NB4 (cell line): Measurements from ENCODE around the gene C1orf105.
"Not testable (repeated sequence)": the region's sequence is repeated elsewhere in the genome, so short reads cannot be mapped to it uniquely, and the experiment has no call there.

Source experiments
- DNase-seq: peaks from one replicate; pipeline ENCODE4 v3.0.0; 2010; ENCODE audit warnings: low read depth
- H3K4me3 ChIP-seq: one replicate; pipeline ENCODE4 v1.5.1; 2011; ENCODE audit warnings: mild to moderate bottlenecking, low read depth, low read length, moderate library complexity
- MYC ChIP-seq: IDR thresholded peaks from 2 replicates; pipeline ENCODE4 v1.6.1; 2011; ENCODE audit warnings: low read depth, low read length
- POLR2A ChIP-seq: IDR thresholded peaks from 2 replicates; pipeline ENCODE4 v1.6.1; 2011; ENCODE audit warnings: mild to moderate bottlenecking; ENCODE audit not compliant: insufficient read length; ENCODE audit errors: extremely low read depth
- TF ChIP-seq, protein P1 (sequence below): IDR thresholded peaks from one replicate; pipeline ENCODE4 v1.5.1; 2012; ENCODE audit warnings: low read depth, low read length
- TF ChIP-seq, protein P2 (sequence below): IDR thresholded peaks from 2 replicates; pipeline ENCODE4 v1.6.1; 2011; ENCODE audit warnings: low read depth, low read length

The C1orf105 gene

DNA sequence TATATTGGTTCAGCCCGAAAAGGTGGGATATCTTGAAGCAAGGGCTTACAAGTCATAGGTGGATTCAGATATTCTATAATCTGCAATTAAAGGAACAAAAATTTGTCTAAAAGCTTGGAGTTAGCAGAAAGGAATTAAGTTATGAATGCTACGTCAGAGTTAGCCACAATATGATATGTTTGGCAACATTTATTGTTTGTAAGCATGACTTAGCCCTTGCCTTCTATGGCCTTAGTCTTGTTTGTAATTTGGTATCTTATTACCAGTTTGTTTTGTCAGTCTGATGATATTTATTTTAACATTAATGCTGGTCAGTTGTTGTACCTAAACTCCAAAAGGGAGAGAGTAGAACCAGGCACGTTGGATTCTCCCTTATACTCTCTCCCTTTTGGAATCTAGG, 69.4 kb downstream of the C1orf105 start:
- no peak for TF ChIP-seq MYC
- TF ChIP-seq, protein P1, sequence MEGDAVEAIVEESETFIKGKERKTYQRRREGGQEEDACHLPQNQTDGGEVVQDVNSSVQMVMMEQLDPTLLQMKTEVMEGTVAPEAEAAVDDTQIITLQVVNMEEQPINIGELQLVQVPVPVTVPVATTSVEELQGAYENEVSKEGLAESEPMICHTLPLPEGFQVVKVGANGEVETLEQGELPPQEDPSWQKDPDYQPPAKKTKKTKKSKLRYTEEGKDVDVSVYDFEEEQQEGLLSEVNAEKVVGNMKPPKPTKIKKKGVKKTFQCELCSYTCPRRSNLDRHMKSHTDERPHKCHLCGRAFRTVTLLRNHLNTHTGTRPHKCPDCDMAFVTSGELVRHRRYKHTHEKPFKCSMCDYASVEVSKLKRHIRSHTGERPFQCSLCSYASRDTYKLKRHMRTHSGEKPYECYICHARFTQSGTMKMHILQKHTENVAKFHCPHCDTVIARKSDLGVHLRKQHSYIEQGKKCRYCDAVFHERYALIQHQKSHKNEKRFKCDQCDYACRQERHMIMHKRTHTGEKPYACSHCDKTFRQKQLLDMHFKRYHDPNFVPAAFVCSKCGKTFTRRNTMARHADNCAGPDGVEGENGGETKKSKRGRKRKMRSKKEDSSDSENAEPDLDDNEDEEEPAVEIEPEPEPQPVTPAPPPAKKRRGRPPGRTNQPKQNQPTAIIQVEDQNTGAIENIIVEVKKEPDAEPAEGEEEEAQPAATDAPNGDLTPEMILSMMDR, result no peak
- TF ChIP-seq, protein P2, sequence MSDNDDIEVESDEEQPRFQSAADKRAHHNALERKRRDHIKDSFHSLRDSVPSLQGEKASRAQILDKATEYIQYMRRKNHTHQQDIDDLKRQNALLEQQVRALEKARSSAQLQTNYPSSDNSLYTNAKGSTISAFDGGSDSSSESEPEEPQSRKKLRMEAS, result no peak
- no peak for TF ChIP-seq POLR2A
- no peak for DNase-seq

DNA sequence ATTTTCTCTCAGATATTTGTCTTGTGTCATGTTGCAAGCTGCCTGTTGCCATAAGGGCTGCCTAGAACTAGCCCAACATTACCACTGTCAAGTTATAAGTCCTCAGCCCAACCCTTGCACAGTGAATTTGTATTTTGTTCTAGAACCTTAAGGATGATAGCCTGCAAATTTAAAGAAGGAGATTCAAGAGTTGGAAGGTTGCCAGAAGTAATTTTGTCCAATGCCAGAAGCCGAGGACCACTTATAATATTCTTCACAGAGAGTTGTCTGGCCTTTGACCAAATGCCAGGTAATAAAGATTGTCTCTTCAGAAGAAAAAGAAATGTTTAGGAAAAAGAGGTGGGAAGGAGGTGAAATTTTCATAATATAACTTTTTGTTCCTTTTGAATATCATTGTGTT, 71.9 kb downstream of the C1orf105 start:
- TF ChIP-seq POLR2A (no peak), MYC (no peak)
- TF ChIP-seq, protein P1, result no peak
- TF ChIP-seq, protein P2, result no peak
- H3K4me3 ChIP-seq, result no peak overlapping the region
- DNase-seq, result no peak

More for the DNA sequence above, 69.4 kb downstream of the C1orf105 start:
- no peak overlapping the region for H3K4me3 ChIP-seq

DNA sequence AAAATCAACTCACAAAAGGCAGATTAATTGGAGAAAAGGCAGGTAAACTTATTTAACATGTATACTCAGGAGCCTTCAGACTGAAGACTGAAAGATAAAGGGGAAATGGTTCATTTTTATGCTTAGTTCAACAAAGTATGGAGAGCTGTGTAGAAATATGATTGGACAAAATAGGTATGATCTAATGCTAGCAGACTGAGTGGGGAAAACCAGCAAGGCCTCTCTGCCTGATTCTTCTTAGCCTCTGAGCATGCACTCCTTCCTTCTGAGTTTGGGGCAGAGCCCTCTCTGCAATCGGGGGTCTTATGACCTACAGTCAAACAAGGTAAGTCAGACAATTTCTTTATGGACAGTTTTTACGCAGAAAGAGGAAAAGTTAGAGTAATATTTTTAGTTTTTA, 73.7 kb downstream of the C1orf105 start:
- no peak overlapping the region for H3K4me3 ChIP-seq
- DNase-seq, result no peak
- TF ChIP-seq, protein P2, result no peak
- TF ChIP-seq POLR2A (no peak), MYC (no peak)
- TF ChIP-seq, protein P1, result no peak

DNA sequence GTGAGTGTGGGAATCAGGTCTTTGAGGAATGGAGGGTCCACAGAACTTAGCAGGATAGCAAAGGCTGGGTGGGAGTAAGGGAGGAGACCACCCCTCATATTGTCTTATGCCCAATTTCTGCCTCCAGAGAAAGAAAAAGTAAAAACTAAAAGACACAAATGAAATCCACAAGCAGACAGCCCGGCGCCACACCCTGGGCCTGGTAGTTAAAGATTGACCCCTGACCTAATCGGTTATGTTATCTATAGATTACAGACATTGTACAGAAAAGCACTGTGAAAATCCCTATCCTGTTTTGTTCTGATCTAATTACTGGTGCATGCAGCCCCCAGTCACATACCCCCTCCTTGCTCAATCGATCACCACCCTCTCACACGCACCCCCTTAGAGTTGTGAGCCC, 75.6 kb downstream of the C1orf105 start:
- not testable (repeated sequence) for DNase-seq, H3K4me3 ChIP-seq

DNA sequence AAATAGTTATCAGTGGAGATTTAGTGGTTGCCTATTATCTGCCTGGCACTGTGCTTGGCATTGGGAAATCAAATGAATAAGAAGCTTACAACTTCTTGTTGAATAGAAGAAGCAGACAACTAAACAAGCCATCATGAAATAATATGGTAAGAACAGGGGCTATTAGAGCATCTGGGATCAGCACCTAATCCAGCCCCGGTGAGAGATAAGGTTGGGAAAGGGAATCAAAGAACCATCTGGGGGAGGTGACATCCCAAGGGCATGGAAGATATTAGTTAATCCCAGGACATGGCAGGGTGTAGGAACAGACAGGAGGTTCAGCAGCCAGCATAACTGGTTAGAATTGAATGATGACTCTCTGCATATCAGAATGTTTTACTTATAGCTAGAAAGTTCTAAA, 76.2 kb downstream of the C1orf105 start:
- no peak overlapping the region for H3K4me3 ChIP-seq
- TF ChIP-seq, protein P1, result no peak
- DNase-seq, result no peak

DNA sequence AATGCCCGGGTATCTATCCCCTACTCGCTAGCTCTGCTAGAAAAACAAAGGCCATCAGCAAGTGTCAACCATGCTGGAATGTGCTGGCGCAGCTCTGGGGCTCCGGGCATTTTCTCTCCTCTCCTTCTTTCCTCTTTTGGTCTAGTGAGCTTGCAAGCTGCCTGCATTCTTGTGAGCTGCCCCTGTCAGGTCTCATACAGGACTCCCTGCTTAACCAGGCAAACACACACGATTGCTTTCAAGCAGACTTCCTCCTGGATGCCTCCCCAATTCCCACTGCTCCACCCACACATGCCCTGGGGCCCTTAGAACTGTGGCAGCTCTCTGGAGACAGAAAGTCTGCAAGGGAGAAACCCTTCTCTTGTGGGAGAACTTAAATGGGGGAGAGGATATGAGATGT, 76.7 kb downstream of the C1orf105 start:
- no peak overlapping the region for H3K4me3 ChIP-seq
- no peak for DNase-seq
- TF ChIP-seq, protein P1, result no peak
- TF ChIP-seq, protein P2, result no peak
- TF ChIP-seq POLR2A (no peak), MYC (no peak)
